Lower leg skin (tissue), 4 donors: ENCODE measurements around the gene XDH. TPM values are rescaled to one million over a fixed set of nuclear protein-coding genes. Genes with fewer than 3 reads are reported as not detected.

Source experiments
- DNase-seq, 2 donors: peaks; one replicate each; pipeline ENCODE4 v3.0.0-alpha.2; 2019; ENCODE audit warnings: low spot score in 2 of 2
- H3K4me3 ChIP-seq: fragments of 200-600 bp; sonication (generic); 2 replicates; pipeline ENCODE4 v1.5.1; 2017; ENCODE audit warnings: mild to moderate bottlenecking, low read depth; ENCODE audit not compliant: poor library complexity, severe bottlenecking
- CTCF ChIP-seq, 3 donors: fragments of 450-650 bp; IDR thresholded peaks; one replicate each; pipeline ENCODE4 v1.5.1; 2016; ENCODE audit warnings: antibody characterized with exemption in 3 of 3, mild to moderate bottlenecking in 3 of 3, moderate library complexity in 2 of 3
- POLR2A ChIP-seq, 2 donors: fragments of 450-650 bp; IDR thresholded peaks; one replicate each; pipeline ENCODE4 v1.6.1; 2016 to 2017; ENCODE audit warnings: antibody characterized with exemption in 2 of 2, mild to moderate bottlenecking in 1 of 2, moderate library complexity in 1 of 2
- WGBS, 2 donors: methylation state at CpG; one replicate each; pipeline ENCODE4 v1.1.5; 2018; 5-methylcytosine and 5-hydroxymethylcytosine counted together
- intact Hi-C: fragments of 100-400 bp; cut with DNase I; formaldehyde crosslinking; loops from one replicate; pipeline ENCODE4 v1.15.0; 2023; ENCODE audit warnings: low total_unique reads
- total RNA-seq, 4 donors: library from RNA; depleted of rRNA; stranded (reverse); fragments of >200 nt; gene quantifications; one replicate each; pipeline ENCODE4 v1.1.0, GENCODE V29; 2016

XDH gene
- total RNA-seq, 4 donors from 2014 or later, result 0.11 to 1.7 (median 0.75) TPM

GRCh38 chr2:31339696-31340095 lies 74.8 kb downstream of the XDH start:
- DNase-seq, result no peak
- intact Hi-C loops, result loop anchor here (5.0 kb wide), 1 partner anchor 627 kb away; no protein-coding TSS in a partner anchor
- WGBS, 2 donors, result 95 to 96% methylated on average over 9 of the region's 9 CpGs
- TF ChIP-seq POLR2A (IDR thresholded peaks at IDR 0.05), result no peak
- no peak for TF ChIP-seq CTCF (IDR thresholded peaks at IDR 0.05)
- no peak overlapping the region for H3K4me3 ChIP-seq

- H3K4me3 ChIP-seq, result no peak overlapping the region
Measured at GRCh38 chr2:31337860-31338259, 76.7 kb downstream of the XDH start.

GRCh38 chr2:31337197-31337596 lies 77.3 kb downstream of the XDH start:
- intact Hi-C loops, result loop anchor here (5.0 kb wide), 1 partner anchor 625 kb away; no protein-coding TSS in a partner anchor
- 78 to 83% methylated on average over 3 of the region's 3 CpGs for WGBS, 2 donors
- TF ChIP-seq POLR2A (IDR thresholded peaks at IDR 0.05) (no peak), CTCF (IDR thresholded peaks at IDR 0.05) (no peak)

More at GRCh38 chr2:31337860-31338259, 76.7 kb downstream of the XDH start:
- TF ChIP-seq POLR2A (IDR thresholded peaks at IDR 0.05) (no peak), CTCF (IDR thresholded peaks at IDR 0.05) (no peak)
- intact Hi-C loops, result loop anchor here (5.0 kb wide), 1 partner anchor 626 kb away; no protein-coding TSS in a partner anchor
- no peak for DNase-seq
- WGBS, 2 donors, result 75 to 78% methylated on average over 6 of the region's 6 CpGs

GRCh38 chr2:31335921-31336585 lies 78.5 kb downstream of the XDH start:
- 77 to 79% methylated on average over 5 of the region's 5 CpGs for WGBS, 2 donors
- intact Hi-C loops, result loop anchor here (5.0 kb wide), 1 partner anchor 624 kb away; no protein-coding TSS in a partner anchor
- DNase-seq, result no peak
- TF ChIP-seq CTCF (IDR thresholded peaks at IDR 0.05), result no peak
- H3K4me3 ChIP-seq, result no peak overlapping the region

More at GRCh38 chr2:31337197-31337596, 77.3 kb downstream of the XDH start:
- no peak for DNase-seq
- H3K4me3 ChIP-seq, result no peak overlapping the region

- H3K4me3 ChIP-seq, result no peak overlapping the region
- intact Hi-C loops, result loop anchor here (5.0 kb wide), 1 partner anchor 622 kb away; no protein-coding TSS in a partner anchor
- TF ChIP-seq POLR2A (IDR thresholded peaks at IDR 0.05) (no peak), CTCF (IDR thresholded peaks at IDR 0.05) (no peak)
- DNase-seq, result no peak
- 73 to 81% methylated on average over 5 of the region's 5 CpGs for WGBS, 2 donors
Measured at GRCh38 chr2:31334311-31335026, 80.1 kb downstream of the XDH start.
